HUES6 (cell line): Measurements from ENCODE around the gene IGSF10.

ENCODE experiments used
- H3K27ac ChIP-seq: 2 replicates; pipeline ENCODE4 v1.7.0; 2013; ENCODE audit warnings: low read depth, mild to moderate bottlenecking, low read length, inconsistent platforms
- H3K27me3 ChIP-seq: 2 replicates; pipeline ENCODE4 v1.6.1; 2013; ENCODE audit warnings: low read length; ENCODE audit not compliant: control insufficient read depth, insufficient read depth
- H3K36me3 ChIP-seq: 2 replicates; pipeline ENCODE4 v1.6.1; 2013; ENCODE audit warnings: low read length; ENCODE audit not compliant: control insufficient read depth, insufficient read depth
- H3K4me1 ChIP-seq: 2 replicates; pipeline ENCODE4 v1.6.1; 2013; ENCODE audit warnings: low read length; ENCODE audit not compliant: control insufficient read depth, insufficient read depth
- H3K4me3 ChIP-seq: 2 replicates; pipeline ENCODE4 v1.5.1; 2013; ENCODE audit warnings: low read depth, low read length
- H3K9ac ChIP-seq: one replicate; pipeline ENCODE4 v1.6.1; 2013; ENCODE audit warnings: mild to moderate bottlenecking, low read length
- H3K9me3 ChIP-seq: 2 replicates; pipeline ENCODE4 v1.6.1; 2013; ENCODE audit warnings: low read depth, low read length; ENCODE audit not compliant: control insufficient read depth, insufficient read depth

The IGSF10 gene

GRCh38 chr3:151459358-151459757 lies 1.5 kb downstream of the IGSF10 start:
- Histone ChIP-seq H3K4me3 (no peak overlapping the region), H3K36me3 (no peaks in the 10 kb centered on the region), H3K9me3 (no peaks in the 10 kb centered on the region), H3K27ac (no peak overlapping the region), H3K27me3 (peaks cover 23% of the 10 kb centered on the region), H3K9ac (no peak overlapping the region), H3K4me1 (peaks cover 4% of the 10 kb centered on the region; the same call in 1 of the 2 replicates)

- H3K9ac ChIP-seq: no peak overlapping the region
- no peaks in the 10 kb centered on the region for H3K9me3 ChIP-seq
- H3K27me3 ChIP-seq: peaks cover 11% of the 10 kb centered on the region
- H3K36me3 ChIP-seq: no peaks in the 10 kb centered on the region
- no peak overlapping the region for H3K27ac ChIP-seq
- no peak overlapping the region for H3K4me3 ChIP-seq
- peaks cover 4% of the 10 kb centered on the region; the same call in 1 of the 2 replicates for H3K4me1 ChIP-seq
These were observed 4.8 kb downstream of the IGSF10 start for GRCh38 chr3:151456065-151456464.

- H3K27me3 ChIP-seq: no peaks in the 10 kb centered on the region
- H3K9ac ChIP-seq: no peak overlapping the region
- H3K9me3 ChIP-seq: no peaks in the 10 kb centered on the region
These were observed 8.0 kb downstream of the IGSF10 start for GRCh38 chr3:151452841-151453240.

GRCh38 chr3:151452368-151452767 lies 8.5 kb downstream of the IGSF10 start:
- Histone ChIP-seq H3K27ac (no peak overlapping the region), H3K27me3 (no peaks in the 10 kb centered on the region), H3K36me3 (no peaks in the 10 kb centered on the region), H3K4me3 (no peak overlapping the region), H3K9me3 (no peaks in the 10 kb centered on the region), H3K4me1 (no peaks in the 10 kb centered on the region), H3K9ac (no peak overlapping the region)

More at GRCh38 chr3:151452841-151453240, 8.0 kb downstream of the IGSF10 start:
- Histone ChIP-seq H3K36me3 (no peaks in the 10 kb centered on the region), H3K4me1 (no peaks in the 10 kb centered on the region), H3K4me3 (no peak overlapping the region), H3K27ac (no peak overlapping the region)

- Histone ChIP-seq H3K27ac (no peak overlapping the region), H3K9me3 (no peaks in the 10 kb centered on the region), H3K4me3 (no peak overlapping the region), H3K27me3 (no peaks in the 10 kb centered on the region), H3K9ac (no peak overlapping the region), H3K36me3 (no peaks in the 10 kb centered on the region), H3K4me1 (no peaks in the 10 kb centered on the region; the same call in 1 of the 2 replicates)
These were observed 14.9 kb downstream of the IGSF10 start for GRCh38 chr3:151446002-151446340.

- no peak overlapping the region for H3K27ac ChIP-seq
These were observed 15.4 kb downstream of the IGSF10 start for GRCh38 chr3:151445273-151446001.

GRCh38 chr3:151443583-151443982 lies 17.3 kb downstream of the IGSF10 start:
- no peak overlapping the region for H3K27ac ChIP-seq

More at GRCh38 chr3:151445273-151446001, 15.4 kb downstream of the IGSF10 start:
- no peaks in the 10 kb centered on the region for H3K9me3 ChIP-seq
- H3K4me1 ChIP-seq: no peaks in the 10 kb centered on the region; the same call in 1 of the 2 replicates
- H3K4me3 ChIP-seq: no peak overlapping the region
- no peaks in the 10 kb centered on the region for H3K36me3 ChIP-seq
- no peak overlapping the region for H3K9ac ChIP-seq
- H3K27me3 ChIP-seq: no peaks in the 10 kb centered on the region

GRCh38 chr3:151440940-151441339 lies 19.9 kb downstream of the IGSF10 start:
- no peak overlapping the region for H3K27ac ChIP-seq
- H3K9ac ChIP-seq: no peak overlapping the region
- H3K9me3 ChIP-seq: no peaks in the 10 kb centered on the region
- H3K27me3 ChIP-seq: no peaks in the 10 kb centered on the region
- H3K36me3 ChIP-seq: no peaks in the 10 kb centered on the region
- H3K4me1 ChIP-seq: no peaks in the 10 kb centered on the region; the same call in 1 of the 2 replicates
- H3K4me3 ChIP-seq: no peak overlapping the region

More at GRCh38 chr3:151443583-151443982, 17.3 kb downstream of the IGSF10 start:
- H3K4me1 ChIP-seq: no peaks in the 10 kb centered on the region; the same call in 1 of the 2 replicates
- no peaks in the 10 kb centered on the region for H3K27me3 ChIP-seq
- H3K36me3 ChIP-seq: no peaks in the 10 kb centered on the region
- no peak overlapping the region for H3K9ac ChIP-seq
- no peak overlapping the region for H3K4me3 ChIP-seq
- no peaks in the 10 kb centered on the region for H3K9me3 ChIP-seq

- no peak overlapping the region for H3K9ac ChIP-seq
- H3K27me3 ChIP-seq: no peaks in the 10 kb centered on the region
- H3K9me3 ChIP-seq: no peaks in the 10 kb centered on the region
- H3K4me3 ChIP-seq: no peak overlapping the region
- H3K36me3 ChIP-seq: no peaks in the 10 kb centered on the region
- H3K4me1 ChIP-seq: peaks cover 4% of the 10 kb centered on the region; the same call in 1 of the 2 replicates
- H3K27ac ChIP-seq: no peak overlapping the region
These were observed 21.2 kb downstream of the IGSF10 start for GRCh38 chr3:151439652-151440125.

GRCh38 chr3:151437906-151438305 lies 23.0 kb downstream of the IGSF10 start:
- Histone ChIP-seq H3K9ac (no peak overlapping the region), H3K4me1 (peaks cover 4% of the 10 kb centered on the region; the same call in 1 of the 2 replicates), H3K9me3 (no peaks in the 10 kb centered on the region)

GRCh38 chr3:151436675-151437446 lies 24.0 kb downstream of the IGSF10 start:
- H3K27me3 ChIP-seq: no peaks in the 10 kb centered on the region
- H3K9me3 ChIP-seq: no peaks in the 10 kb centered on the region
- peaks cover 4% of the 10 kb centered on the region; the same call in 1 of the 2 replicates for H3K4me1 ChIP-seq
- no peaks in the 10 kb centered on the region for H3K36me3 ChIP-seq
- H3K4me3 ChIP-seq: no peak overlapping the region
- no peak overlapping the region for H3K9ac ChIP-seq
- no peak overlapping the region for H3K27ac ChIP-seq

More at GRCh38 chr3:151437906-151438305, 23.0 kb downstream of the IGSF10 start:
- no peak overlapping the region for H3K27ac ChIP-seq
- H3K27me3 ChIP-seq: no peaks in the 10 kb centered on the region
- H3K4me3 ChIP-seq: no peak overlapping the region
- H3K36me3 ChIP-seq: no peaks in the 10 kb centered on the region
